Activated CD8-positive, alpha-beta memory T cell treated with anti-CD3 and anti-CD28 coated beads, Interleukin-2, amount 50 U/mL, for 4 hours (primary cell): ENCODE measurements around the gene RIMS1.

Experiments
- DNase-seq: peaks from one replicate; pipeline ENCODE4 v3.0.0-alpha.2; 2020

The RIMS1 gene

DNA sequence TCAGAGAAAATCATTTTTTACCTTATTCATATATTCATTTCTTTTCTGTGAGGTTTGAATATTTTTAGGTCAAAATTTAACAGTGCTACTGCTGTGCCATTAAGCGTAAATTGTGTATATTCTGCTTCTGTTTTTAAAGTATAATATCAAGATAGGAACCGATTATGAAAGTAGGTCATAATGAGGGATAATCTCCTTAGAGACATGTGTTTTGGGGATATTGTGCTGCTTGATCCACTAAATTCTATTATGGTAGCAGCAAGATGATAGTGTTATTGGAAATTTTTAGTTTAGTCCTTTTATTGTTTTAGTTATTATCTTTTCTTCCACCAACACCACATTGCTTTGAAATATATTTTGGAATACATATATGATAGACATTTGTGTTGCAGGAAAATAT, 244.0 kb downstream of the RIMS1 start:
- DNase-seq, result no peak

GRCh38 chr6:72132427-72132826, 246.1 kb downstream of the RIMS1 start:
- no peak for DNase-seq

DNA sequence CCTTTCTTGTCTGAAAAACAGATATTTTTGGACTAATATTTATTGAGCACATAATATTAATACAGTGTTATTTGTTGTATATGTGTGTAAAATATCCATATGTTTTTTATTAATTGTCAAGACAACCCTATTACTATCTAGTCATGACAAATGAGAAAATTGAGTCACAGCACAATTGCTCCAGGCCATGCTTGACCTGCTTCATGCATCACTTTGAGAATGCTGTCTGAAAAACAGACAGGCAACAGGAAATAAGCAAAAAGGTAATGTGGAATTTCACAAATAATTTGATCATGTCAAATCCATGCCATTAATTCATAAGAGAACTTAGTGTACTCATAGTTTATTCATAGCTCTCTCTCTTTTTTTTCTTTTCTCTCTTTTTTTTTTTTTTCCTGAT, 246.5 kb downstream of the RIMS1 start:
- DNase-seq, result no peak

DNA sequence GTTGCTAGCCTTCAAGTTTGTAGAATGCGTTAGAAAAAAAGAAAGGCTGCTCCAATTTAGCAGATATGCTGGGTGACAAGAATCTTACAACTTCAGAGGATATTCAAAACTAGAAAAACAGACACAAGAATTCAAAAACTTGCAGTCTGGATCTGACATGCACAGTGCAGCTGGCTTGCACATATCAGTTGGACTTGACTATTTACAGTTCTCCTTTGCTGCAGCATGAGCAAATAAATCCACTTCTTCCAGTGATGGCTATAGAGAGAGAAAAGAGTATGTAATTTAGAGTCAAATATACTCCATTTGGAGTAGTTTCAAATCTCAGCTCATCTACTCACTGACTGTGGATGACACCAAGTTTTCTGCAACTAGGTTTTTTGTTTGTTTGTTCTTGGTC, 247.0 kb downstream of the RIMS1 start:
- DNase-seq, result no peak

- no peak for DNase-seq
Measured at GRCh38 chr6:72140795-72141194, 254.4 kb downstream of the RIMS1 start.

GRCh38 chr6:72149715-72150114, 263.4 kb downstream of the RIMS1 start:
- DNase-seq, result no peak

GRCh38 chr6:72151742-72152141, 265.4 kb downstream of the RIMS1 start:
- no peak for DNase-seq

DNA sequence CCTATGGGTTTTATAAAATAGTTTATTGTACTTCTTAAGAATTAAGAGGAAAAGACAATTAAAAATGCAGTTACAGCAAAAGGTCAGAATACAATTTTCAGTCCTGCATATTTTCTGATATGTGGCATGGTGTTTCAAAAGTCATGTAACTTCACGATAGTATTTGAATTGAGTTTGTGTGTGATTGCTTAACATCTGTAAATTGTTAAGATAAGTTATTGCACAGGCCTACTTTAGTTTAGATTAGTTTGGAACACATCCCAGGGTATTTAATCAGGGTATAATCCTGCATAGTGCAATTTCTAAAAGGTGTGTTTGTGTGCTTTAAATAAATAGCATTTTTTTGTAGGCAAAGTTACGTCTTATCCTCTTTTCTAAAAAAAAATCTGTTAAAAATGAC, 289.6 kb downstream of the RIMS1 start:
- no peak for DNase-seq

DNA sequence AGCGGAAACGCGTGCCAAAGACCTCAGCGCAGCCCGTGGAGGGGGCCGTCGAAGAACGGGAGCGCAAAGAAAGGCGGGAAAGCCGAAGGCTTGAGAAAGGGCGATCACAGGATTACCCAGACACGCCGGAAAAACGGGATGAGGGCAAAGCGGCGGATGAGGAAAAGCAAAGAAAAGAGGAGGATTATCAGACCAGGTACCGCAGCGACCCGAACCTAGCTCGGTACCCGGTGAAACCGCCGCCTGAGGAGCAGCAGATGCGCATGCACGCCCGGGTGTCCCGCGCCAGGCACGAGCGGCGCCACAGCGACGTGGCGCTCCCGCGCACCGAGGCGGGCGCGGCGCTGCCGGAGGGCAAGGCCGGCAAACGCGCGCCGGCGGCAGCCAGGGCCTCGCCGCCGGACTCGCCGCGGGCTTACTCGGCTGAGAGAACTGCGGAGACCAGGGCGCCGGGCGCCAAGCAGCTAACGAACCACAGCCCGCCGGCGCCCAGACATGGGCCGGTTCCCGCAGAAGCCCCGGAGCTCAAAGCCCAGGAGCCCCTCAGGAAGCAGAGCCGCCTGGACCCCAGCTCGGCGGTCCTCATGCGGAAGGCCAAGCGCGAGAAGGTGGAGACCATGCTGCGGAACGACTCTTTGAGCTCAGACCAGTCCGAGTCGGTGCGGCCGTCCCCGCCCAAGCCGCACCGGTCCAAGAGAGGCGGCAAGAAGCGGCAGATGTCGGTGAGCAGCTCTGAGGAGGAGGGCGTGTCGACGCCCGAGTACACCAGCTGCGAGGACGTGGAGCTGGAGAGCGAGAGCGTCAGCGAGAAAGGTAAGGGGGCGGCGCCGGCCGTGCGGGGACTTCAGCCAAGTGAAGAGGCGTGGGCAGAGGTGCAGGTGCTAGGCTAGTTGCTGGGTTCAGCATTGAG, 296.2 kb downstream of the RIMS1 start:
- no peak for DNase-seq

DNA sequence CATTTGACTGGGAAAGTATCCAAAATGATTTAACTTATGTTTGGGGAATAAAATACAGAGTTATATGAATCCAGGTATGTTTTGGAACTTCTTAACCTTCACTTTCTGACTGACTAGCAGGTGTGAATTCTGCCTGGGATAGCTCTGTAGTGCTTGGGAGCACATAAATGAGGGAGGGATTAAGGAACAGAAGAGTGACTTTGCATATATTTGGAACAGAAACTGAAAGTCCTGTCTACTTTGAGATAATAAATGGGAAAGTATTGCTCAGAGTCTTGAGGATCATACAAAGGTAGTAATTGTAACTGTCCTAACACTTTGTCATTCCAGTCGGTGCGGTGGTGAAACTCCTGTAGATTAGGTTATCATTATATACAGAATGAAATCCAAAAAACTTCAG, 317.6 kb downstream of the RIMS1 start:
- no peak for DNase-seq

- DNase-seq, result no peak
Measured at GRCh38 chr6:72205500-72205899, 319.1 kb downstream of the RIMS1 start.

DNA sequence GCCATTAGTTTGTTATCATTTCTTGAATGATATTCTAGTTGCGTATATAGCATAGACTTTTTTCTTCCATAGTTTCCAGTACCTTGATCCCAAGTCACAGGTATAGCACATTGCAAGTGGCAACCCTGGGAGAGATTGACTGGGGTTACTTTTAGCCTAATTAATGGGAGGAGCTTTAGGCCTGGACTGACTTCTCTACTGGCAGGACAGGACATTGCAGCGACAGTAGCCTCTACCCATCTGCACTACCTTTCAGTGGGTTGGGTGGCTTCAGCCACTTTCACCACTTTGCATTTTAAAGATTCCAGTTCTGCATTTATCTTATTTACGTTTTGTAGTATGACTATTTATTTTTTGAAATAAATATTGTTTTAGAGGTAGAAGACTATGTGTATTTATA, 320.3 kb downstream of the RIMS1 start:
- no peak for DNase-seq

DNA sequence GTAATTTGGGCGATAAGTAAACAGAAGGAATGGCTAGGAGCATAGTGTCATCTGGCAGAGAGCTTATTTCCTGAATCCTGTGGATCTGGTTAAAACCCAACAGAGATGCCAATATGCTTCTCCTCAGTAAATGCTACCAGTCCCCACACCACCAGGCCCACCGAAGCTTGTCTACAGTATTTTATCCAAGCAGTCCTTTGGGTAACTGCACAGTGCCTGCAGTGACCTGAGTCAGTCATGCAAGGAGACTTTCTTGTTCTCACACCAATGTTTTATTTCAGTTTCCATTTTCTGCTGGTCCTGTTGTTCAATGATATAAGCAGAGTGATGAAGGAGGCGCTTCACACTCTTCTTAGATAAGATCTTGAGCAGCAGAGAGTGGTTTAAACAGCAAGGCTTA, 326.3 kb downstream of the RIMS1 start:
- no peak for DNase-seq

DNA sequence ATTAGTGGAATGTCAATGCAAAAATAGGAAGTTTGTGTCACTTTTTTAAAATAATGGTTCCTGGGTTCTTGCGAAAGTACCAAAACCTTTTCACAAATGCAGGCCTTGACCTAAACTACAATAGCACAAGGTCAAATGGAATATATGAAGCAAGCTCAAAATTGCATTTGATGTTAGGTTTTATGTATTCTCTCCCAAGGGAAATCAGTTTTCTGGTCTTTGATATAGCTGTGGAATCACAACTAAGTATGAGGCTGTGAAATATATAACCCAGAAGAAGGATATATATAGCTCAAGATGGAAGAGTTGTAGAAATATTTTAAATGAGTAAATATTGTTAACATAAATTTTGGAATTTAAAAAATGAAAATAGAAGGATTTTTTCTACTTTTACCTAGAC, 327.3 kb downstream of the RIMS1 start:
- DNase-seq, result no peak

DNA sequence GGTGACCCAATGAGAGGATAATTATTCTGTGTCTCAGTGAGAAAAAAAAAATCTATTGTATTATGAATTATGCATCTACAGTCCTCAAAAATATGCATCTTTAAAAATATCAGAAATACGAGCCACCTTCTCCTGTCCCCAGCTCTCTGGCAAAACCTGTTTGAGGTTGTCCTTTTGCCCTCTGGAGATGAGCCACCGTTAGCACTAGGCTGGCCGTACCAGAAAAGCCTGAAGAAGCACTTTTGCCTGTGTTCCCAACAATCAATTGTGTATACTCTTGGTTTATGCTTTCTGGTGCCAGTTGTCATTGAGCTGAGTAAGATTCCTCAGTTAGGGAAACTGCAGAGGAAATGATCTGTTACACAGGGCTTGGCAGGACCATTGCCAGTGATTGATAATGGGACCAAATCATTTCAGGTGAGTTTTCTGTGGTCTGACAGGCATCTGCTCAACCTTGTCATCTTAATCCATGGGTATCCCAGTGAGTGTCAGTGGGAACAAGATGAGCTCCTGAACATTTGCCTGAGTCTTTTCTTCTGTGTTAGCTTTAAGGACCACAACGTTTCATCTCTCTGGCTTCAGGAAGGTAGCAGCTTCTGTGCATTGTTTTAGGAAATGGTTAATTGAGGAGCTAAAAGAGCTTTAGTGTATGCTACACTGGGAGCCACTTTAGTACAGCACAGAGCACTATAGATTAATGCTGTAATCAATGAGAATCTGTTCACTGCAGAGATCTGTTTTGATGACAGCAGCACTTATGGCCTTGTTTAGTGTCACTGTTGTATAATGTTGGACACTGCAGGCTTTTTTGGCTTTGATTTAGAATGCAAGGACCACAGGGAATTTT, 330.1 kb downstream of the RIMS1 start:
- no peak for DNase-seq

DNA sequence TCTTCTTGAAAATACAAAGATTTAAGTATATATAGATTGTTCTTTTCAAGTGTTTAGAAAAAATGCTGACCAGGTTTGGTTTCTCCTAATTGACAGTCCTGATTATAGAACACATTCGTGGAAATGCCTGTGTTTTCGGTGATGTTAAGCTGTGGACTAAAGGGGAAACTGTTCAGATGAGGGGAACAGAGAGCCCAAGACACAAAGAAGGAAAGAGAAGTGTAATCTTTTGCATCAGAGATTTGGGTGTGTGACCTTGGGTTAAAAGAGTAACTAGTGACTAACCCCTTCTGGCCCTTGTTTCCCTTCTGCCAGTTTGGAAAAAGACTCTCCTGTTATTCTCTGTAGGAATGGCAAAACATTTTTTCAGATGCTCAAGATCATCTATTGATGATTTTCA, 331.3 kb downstream of the RIMS1 start:
- no peak for DNase-seq

DNA sequence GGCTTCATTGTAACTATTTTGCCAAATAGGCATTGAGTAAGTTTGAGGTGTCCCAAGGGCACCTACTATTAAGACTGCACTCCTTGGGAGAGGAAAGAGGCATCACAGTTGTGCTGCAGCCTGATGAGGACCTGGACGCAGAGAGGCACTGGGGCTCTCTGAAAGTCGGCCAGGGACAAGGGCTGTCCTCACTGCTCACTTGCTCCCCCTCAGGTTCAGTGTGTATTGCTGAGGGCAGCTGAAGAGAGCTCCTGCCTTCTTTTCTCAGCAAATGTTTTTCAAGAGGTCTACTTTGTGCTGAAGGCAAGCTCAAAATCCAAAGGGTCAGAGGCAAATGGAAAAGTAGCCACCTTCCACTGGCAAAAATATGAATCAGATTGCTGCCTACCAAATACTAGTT, 331.8 kb downstream of the RIMS1 start:
- no peak for DNase-seq

GRCh38 chr6:72219536-72219935, 333.2 kb downstream of the RIMS1 start:
- no peak for DNase-seq

DNA sequence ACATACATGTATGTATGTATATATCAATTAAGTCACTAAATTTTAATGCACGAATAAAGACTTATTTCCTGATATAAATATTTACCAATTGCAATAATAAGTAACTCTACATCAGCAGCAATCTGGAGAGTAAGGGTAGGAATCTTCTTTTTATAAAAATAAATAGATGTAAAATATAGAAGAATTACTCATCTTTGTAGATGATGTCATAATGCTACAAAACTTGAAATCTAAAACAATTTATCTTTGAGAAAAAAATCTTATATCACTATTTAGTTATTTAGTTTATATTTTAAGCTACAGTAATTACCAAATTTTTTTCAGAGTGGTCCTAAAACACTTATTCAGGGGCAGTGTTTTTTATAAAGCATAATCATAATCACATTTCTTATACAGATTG, 351.7 kb downstream of the RIMS1 start:
- no peak for DNase-seq

- no peak for DNase-seq
Measured at GRCh38 chr6:72238900-72239299, 352.6 kb downstream of the RIMS1 start.

- DNase-seq, result no peak
Measured at GRCh38 chr6:72245565-72245964, 359.2 kb downstream of the RIMS1 start.

- DNase-seq, result no peak
Measured at GRCh38 chr6:72246926-72247325, 360.6 kb downstream of the RIMS1 start.

GRCh38 chr6:72248621-72249020, 362.3 kb downstream of the RIMS1 start:
- no peak for DNase-seq

DNA sequence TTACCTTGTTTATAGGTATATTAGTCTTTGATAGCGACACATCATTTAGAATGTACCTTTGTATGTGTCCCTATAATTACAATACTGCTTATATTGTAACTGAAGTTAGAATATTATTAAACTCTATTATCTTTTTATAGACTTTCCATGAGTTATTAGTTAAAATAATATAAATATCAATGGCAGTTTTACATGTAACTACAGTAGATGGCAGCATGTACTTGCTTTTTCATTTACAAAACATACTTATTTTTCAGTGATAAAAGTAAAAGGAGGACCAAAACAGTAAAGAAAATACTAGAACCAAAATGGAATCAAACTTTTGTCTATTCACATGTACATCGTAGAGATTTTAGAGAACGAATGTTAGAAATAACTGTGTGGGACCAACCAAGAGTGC, 364.3 kb downstream of the RIMS1 start:
- DNase-seq, result no peak
